OCI-M2 (cell line): ENCODE results near the gene AGBL1.

ENCODE experiments used
- DNase-seq: peaks from one replicate; lab custom pipeline; 2025; ENCODE audit not compliant: unreplicated experiment; lab: John Stamatoyannopoulos, UW

The AGBL1 gene

GRCh38 chr15:86235667-86236066 is 156.0 kb downstream of the AGBL1 start:
- DNase-seq: no peak

- DNase-seq: no peak
Observed at GRCh38 chr15:86236356-86237110, 156.9 kb downstream of the AGBL1 start.

DNA sequence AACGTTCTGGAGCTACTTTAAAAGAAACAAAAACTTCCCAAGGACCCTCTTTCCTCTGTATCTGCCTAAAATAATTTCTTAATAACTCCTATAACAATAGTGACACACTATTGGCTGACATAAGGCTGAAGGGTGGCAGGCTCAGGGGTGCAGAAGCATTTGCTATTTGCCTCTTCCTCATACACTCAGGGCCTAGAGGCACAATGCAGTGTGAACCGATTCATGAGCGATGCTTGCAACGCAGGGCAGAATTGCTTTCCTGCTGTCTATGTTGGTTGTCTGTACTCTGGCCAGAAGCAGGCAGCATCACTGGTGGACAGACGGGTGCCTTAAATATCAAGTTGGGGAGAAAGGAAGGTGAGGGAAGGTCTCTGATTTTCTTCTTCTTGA is 157.4 kb downstream of the AGBL1 start:
- DNase-seq: no peak

GRCh38 chr15:86247249-86247955 is 167.7 kb downstream of the AGBL1 start:
- DNase-seq: no peak

DNA sequence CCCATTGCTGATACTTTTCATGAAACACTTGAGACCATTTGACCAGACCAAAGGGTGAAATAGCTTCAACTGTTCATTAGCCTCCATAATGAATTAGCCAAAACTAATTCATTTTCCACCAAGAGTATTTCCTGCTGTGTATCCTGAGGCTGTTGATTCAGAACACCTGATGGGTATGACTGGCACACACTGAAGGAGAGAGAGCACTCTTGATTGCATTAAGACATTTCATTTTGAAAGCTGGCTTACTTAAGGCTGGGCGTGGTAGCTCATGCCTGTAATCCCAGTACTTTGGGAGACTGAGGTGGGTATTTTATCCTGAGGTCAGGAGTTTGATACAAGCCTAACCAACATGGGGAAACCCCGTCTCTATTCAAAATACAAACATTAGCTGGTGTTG is 175.6 kb downstream of the AGBL1 start:
- no peak for DNase-seq

DNA sequence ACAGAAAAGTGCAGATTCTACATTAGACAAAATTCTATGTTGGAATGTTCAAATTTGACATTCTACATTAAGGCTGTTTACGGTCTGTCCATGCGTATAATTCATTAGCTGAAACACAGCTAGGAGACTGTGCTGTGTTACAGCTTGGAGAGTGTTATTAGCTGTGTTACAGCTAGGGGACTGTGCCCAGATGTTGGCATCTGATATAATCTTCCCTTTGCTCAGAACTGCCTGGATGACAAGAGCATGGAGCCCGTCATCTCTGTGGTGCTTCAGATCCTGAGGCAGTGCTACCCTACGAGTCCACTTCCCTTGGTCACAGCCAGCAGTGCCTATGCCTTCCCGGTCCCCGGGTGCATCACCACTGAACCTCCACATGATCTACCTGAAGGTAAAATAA is 177.0 kb downstream of the AGBL1 start:
- no peak for DNase-seq

DNA sequence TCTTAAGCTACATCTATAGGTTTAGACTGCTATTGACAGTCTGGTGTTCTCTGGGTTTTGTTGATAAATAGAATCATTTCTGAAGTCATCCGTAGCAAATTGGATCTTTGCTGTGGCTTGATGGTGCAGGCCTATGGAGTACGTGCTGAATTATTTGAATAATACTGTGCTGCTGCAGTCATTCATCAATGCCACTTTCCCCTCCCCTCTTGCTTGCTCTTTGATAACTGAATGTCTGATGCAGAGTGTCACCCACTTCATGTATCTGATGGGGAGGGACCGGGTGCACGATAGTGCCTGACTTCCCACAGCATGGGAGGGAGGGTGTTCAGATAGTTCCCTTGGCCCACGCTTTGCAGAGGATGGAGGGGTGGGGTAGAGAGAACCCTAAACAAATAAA is 179.9 kb downstream of the AGBL1 start:
- DNase-seq: no peak

- no peak for DNase-seq
Observed at GRCh38 chr15:86263230-86263629, 183.6 kb downstream of the AGBL1 start.

DNA sequence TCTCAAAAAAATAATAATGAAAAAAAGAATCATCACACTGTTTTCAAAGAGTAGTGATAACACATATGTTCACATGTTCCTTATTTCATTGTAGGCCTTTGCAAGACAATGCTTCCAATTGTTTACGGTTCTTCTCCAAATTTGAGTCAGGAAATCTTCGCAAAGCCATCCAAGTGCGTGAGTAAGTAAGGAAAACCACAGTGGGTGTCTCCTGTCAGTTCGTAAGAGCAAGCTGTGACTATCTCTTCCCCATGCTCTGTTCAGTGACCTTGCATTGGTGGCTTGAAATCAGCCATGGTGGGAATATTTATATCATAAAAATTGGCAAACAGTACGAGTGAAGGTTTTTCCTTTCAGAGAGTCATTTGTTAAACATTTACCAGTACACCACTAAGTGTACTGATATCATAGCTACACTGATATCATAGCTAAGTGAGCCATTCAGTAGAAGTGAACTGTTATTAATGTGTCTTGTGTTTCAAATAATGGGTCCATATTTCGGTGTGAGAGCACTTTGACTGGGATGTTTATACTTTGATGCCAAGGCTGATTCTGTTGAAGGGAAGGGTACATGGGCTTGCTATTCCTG is 187.3 kb downstream of the AGBL1 start:
- DNase-seq: no peak

- DNase-seq: no peak
Observed at GRCh38 chr15:86267892-86268291, 188.2 kb downstream of the AGBL1 start.

- DNase-seq: no peak
Observed at GRCh38 chr15:86268558-86268957, 188.9 kb downstream of the AGBL1 start.

DNA sequence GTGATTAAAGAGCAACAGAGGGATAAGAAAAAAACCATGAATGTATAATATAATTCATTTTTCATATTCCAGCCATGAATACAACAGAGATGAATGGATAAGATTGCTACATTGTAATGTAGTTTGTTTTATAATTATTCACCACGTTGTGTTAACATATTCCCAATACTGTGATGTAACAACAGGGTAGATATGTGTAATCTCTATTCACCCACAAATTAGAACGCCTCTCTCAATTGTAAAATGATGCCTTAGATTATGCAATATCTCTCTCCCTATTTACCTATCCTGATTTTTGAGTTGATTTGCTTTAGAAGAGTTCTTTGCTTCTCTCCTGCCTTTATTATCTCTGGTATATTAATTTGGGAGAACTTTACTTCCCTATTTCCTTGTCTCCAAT is 193.6 kb downstream of the AGBL1 start:
- no peak for DNase-seq

GRCh38 chr15:86275361-86275760 is 195.7 kb downstream of the AGBL1 start:
- no peak for DNase-seq

DNA sequence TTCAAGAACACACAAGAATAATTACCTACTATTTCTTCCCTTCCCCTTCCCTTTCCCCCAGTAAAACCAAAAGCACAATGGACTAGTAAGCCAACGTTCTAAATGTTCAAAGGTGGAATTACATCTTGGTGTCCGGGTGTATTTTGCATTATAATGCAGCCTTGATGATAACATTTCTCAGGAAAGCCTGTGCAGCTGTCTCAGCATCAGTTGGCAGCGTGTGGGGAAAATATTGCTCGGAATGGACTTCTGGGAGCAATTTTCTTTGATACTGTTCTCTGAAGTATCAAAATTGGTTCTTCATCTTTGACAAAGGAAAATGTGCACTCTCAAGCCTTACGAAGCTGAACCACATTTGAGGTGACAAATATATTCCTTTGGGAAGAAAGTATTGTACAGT is 198.9 kb downstream of the AGBL1 start:
- DNase-seq: no peak

DNA sequence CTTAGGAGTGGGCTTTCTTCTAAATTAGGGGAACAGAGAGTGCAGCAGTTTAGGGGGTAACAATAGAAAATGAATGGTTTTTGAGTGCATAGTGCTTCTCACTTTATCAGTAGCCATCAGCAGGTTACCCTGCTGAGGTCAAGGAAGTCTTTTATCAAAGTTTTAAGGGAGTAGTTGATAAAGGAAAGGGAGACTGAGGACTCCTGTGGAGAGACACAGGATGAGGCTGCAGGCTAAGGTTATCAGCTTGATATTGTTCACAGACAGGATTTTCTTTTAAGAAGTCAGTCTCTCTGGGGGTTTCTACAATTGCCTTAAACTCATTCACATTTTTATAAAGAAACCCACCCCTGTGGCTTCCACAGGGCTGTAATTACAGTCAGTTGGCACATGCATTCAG is 205.0 kb downstream of the AGBL1 start:
- no peak for DNase-seq

DNA sequence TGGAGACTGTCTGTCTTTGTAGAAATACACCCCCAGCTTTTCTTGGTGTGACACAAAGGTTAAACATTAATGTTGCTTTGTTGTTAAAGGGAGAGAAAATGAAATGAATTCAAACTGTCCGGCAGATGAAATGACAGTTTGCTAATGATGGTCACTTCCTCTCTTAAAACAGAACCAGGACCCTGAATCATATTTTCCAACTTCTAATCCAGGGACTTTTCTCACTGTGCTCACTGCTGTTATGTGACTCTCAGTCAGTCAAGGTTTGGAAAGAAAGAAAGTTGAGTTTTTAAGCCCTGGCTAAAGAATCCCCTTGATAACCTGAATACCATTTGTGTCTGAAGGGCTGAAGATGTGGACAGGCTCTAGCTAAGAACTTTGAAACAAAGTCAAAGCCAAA is 215.8 kb downstream of the AGBL1 start:
- DNase-seq: no peak

- DNase-seq: no peak
Observed at GRCh38 chr15:86296769-86297168, 217.1 kb downstream of the AGBL1 start.

DNA sequence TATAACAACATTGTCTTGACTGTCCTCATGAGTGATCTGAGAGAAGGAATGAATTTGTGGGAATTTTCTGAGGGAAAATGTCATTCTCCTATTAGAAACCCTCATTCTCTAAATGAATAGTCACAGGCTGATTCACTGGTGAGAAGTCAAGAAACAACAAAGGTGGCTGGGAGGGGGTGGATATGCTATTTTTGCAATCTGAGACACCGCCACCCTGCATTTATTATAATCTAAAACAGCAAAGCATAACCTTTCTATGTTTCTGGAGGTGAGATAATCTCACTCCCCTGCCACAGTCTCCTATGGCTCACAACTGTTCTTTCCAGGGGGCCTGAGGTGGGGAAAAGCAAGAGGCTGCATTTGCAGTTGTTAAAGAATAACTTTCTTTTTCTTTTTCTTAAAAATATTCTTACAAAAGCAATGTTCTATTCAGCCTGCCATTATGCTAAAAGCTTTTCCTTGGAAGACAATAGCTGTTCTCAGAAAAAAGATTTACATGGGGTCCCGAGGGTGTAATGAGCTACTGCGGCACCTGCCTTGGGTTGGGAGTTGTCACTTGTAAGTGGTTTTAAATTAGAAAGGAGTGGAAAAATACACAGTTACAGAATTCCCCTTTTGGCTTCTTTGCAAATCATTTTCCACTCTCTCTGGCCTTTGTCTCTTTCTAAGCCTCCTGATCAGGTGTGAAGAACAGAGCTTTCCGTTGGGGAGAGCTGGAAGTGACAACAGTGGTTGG is 220.9 kb downstream of the AGBL1 start:
- DNase-seq: no peak

GRCh38 chr15:86311568-86312280 is 232.1 kb downstream of the AGBL1 start:
- no peak for DNase-seq

GRCh38 chr15:86312486-86312885 is 232.8 kb downstream of the AGBL1 start:
- no peak for DNase-seq

DNA sequence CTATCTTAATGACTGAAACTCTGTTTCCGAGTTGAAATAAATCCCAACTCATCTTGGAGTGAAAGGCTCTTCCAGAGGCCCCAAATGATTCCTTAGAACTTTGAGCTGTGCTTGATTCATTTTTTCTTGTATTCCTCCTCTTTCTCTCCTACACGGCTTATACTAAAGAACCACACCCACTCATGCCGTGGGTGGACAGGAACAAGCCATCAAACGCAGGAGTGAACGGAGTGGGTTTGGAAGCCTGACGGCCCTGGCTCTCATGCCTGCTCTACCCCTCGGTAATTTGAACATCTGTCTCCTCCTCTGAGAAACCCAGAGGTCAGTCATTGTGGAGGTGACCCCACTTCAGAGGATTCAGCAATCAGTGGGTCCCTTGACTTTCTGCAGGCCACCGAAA is 236.5 kb downstream of the AGBL1 start:
- no peak for DNase-seq
